ENCODE measurements around the gene MST1.

DNA sequence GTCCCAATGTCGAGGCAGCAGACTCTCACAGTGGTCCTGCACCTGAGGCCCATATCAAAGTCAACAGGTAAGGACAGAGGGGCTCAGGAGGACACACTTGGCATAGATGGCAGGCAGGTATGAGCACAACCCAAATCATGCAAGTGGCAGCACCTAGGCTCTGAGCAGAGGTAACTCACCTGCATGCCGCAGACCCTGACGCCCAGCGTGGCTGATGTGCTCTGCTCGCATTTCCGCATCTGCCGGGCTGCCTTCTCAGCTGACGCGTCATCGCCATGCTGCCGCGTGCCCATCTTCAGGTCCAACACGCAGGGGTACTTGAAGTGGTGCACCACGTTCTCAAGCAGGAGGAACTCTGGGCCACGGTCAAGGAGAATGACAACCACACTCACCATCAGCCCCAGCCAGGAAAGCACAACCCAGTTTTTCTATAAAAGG, 38.7 kb upstream of the MST1 start:
- TF ChIP-seq CTCF (IDR thresholded peaks at IDR 0.05) (no peak), POLR2A (IDR thresholded peaks at IDR 0.05) (no peak), EP300 (IDR thresholded peaks at IDR 0.05) (no peak)
